GM23338 (cell line): ENCODE measurements around the gene BLZF1. TPM values are rescaled to one million over a fixed set of nuclear protein-coding genes. Genes with fewer than 3 reads are reported as not detected.
"Not testable (repeated sequence)": the region's sequence is repeated elsewhere in the genome, so short reads cannot be mapped to it uniquely, and the experiment has no call there.

Source experiments
- ATAC-seq: fragments of 200-7000 bp; cut with Tn5 transposase; 3 replicates; pipeline ENCODE4 v1.9.1; 2020
- DNase-seq: peaks from one replicate; pipeline ENCODE4 v3.0.0-alpha.2; 2015; ENCODE audit warnings: low spot score
- H2AFZ ChIP-seq: fragments of 200-600 bp; sonication (generic); 2 replicates; pipeline ENCODE4 v1.8.0; 2016; ENCODE audit warnings: antibody characterized with exemption, mild to moderate bottlenecking, moderate library complexity
- H3F3A ChIP-seq: fragments of 200-600 bp; sonication (generic); replicated peaks from 2 replicates; pipeline ENCODE4 v1.8.0; 2017; ENCODE audit warnings: antibody characterized with exemption, mixed run types, low read depth
- H3K27ac ChIP-seq: fragments of 200-600 bp; sonication (generic); 2 replicates; pipeline ENCODE4 v1.6.1; 2016; ENCODE audit warnings: low read depth
- H3K27me3 ChIP-seq: fragments of 200-600 bp; sonication (generic); 2 replicates; pipeline ENCODE4 v1.8.0; 2016; ENCODE audit warnings: mild to moderate bottlenecking, mixed run types, moderate library complexity; ENCODE audit not compliant: insufficient read depth
- H3K36me3 ChIP-seq: fragments of 200-600 bp; sonication (generic); 2 replicates; pipeline ENCODE4 v1.8.0; 2016; ENCODE audit warnings: mild to moderate bottlenecking; ENCODE audit not compliant: insufficient read depth
- H3K4me1 ChIP-seq: fragments of 200-600 bp; sonication (generic); 2 replicates; pipeline ENCODE4 v1.8.0; 2016; ENCODE audit warnings: mild to moderate bottlenecking, moderate library complexity; ENCODE audit not compliant: insufficient read depth
- H3K4me2 ChIP-seq: fragments of 200-600 bp; sonication (generic); 2 replicates; pipeline ENCODE4 v1.7.1; 2017; ENCODE audit warnings: mixed run types
- H3K4me3 ChIP-seq: fragments of 200-600 bp; sonication (generic); 2 replicates; pipeline ENCODE4 v1.6.1; 2016; ENCODE audit warnings: mixed run types
- H3K79me2 ChIP-seq: fragments of 200-600 bp; sonication (generic); replicated peaks from 2 replicates; pipeline ENCODE4 v1.8.0; 2017; ENCODE audit warnings: mild to moderate bottlenecking; ENCODE audit not compliant: insufficient read depth
- H3K9me2 ChIP-seq: fragments of 200-600 bp; sonication (generic); 2 replicates; pipeline ENCODE4 v1.8.0; 2017; ENCODE audit not compliant: insufficient read depth
- H4K20me1 ChIP-seq: fragments of 200-600 bp; sonication (generic); replicated peaks from 2 replicates; pipeline ENCODE4 v1.8.0; 2017; ENCODE audit warnings: mild to moderate bottlenecking; ENCODE audit not compliant: insufficient read depth
- H3K27ac Mint-ChIP-seq: 2 replicates; pipeline ENCODE4 v1.8.0; 2020; ENCODE audit warnings: inconsistent platforms, mild to moderate bottlenecking, moderate library complexity, mixed read lengths
- H3K27me3 Mint-ChIP-seq: 3 replicates; pipeline ENCODE4 v1.8.0; 2022; ENCODE audit warnings: low read depth, mild to moderate bottlenecking, moderate library complexity, mixed read lengths, inconsistent platforms; ENCODE audit not compliant: insufficient read depth, poor library complexity
- H3K36me3 Mint-ChIP-seq: 3 replicates; pipeline ENCODE4 v1.8.0; 2021; ENCODE audit warnings: low read depth, mild to moderate bottlenecking, inconsistent platforms, moderate library complexity, mixed read lengths
- H3K4me1 Mint-ChIP-seq: 3 replicates; pipeline ENCODE4 v1.8.0; 2020; ENCODE audit warnings: mild to moderate bottlenecking, inconsistent platforms, mixed read lengths
- H3K4me3 Mint-ChIP-seq: 3 replicates; pipeline ENCODE4 v1.8.0; 2021; ENCODE audit warnings: moderate library complexity, mild to moderate bottlenecking, inconsistent platforms, mixed read lengths
- H3K9me3 Mint-ChIP-seq: 3 replicates; pipeline ENCODE4 v1.8.0; 2020; ENCODE audit warnings: moderate library complexity, mild to moderate bottlenecking, inconsistent platforms, mixed read lengths
- CREB1 ChIP-seq: fragments of 250-450 bp; sonication (Bioruptor Pico); IDR thresholded peaks from 2 replicates; pipeline ENCODE4 v1.5.0; 2020; ENCODE audit warnings: low read depth, mild to moderate bottlenecking, moderate library complexity
- CTCF ChIP-seq, 2 experiments: fragments of 200-600 bp in 1 of 2; sonication (generic) in 1 of 2; conservative IDR thresholded peaks; 2 replicates each; pipeline versions ENCODE4 v1.5.1 to v1.6.1; 2016 to 2017; ENCODE audit warnings: antibody characterized with exemption in 2 of 2, low read depth in 2 of 2, mild to moderate bottlenecking in 2 of 2, moderate library complexity in 1 of 2
- ETS1 ChIP-seq: IDR thresholded peaks from 2 replicates; pipeline ENCODE4 v1.6.1; 2016; ENCODE audit warnings: antibody characterized with exemption
- EZH2 ChIP-seq: fragments of 200-600 bp; sonication (generic); IDR thresholded peaks from one replicate; pipeline ENCODE4 v1.8.0; 2017; ENCODE audit warnings: antibody characterized with exemption, mild to moderate bottlenecking, low read depth; ENCODE audit not compliant: unreplicated experiment
- EZH2phosphoT487 ChIP-seq: fragments of 200-600 bp; sonication (generic); IDR thresholded peaks from one replicate; pipeline ENCODE4 v1.8.1; 2018; ENCODE audit warnings: antibody characterized with exemption; ENCODE audit not compliant: unreplicated experiment
- JUNB ChIP-seq: IDR thresholded peaks from one replicate; pipeline ENCODE4 v1.6.1; 2016; ENCODE audit warnings: antibody characterized with exemption; ENCODE audit not compliant: unreplicated experiment
- NANOG ChIP-seq: IDR thresholded peaks from 2 replicates; pipeline ENCODE4 v1.6.1; 2016; ENCODE audit warnings: antibody characterized with exemption, borderline replicate concordance
- POLR2AphosphoS5 ChIP-seq: IDR thresholded peaks from 2 replicates; pipeline ENCODE4 v1.6.1; 2016; ENCODE audit warnings: antibody characterized with exemption, low read depth
- REST ChIP-seq: IDR thresholded peaks from one replicate; pipeline ENCODE4 v1.6.1; 2018; ENCODE audit warnings: antibody characterized with exemption; ENCODE audit not compliant: unreplicated experiment
- STAT1 ChIP-seq: IDR thresholded peaks from one replicate; pipeline ENCODE4 v1.6.1; 2016; ENCODE audit warnings: antibody characterized with exemption; ENCODE audit not compliant: unreplicated experiment
- ZNF114 ChIP-seq: fragments of 250-450 bp; sonication (Bioruptor Pico); IDR thresholded peaks from 2 replicates; pipeline ENCODE4 v1.5.0; 2020; ENCODE audit warnings: mild to moderate bottlenecking, moderate library complexity
- ZNF331 ChIP-seq: fragments of 250-450 bp; sonication (Bioruptor Pico); IDR thresholded peaks from 2 replicates; pipeline ENCODE4 v1.5.0; 2020; ENCODE audit warnings: low read depth, mild to moderate bottlenecking, moderate library complexity
- polyA plus RNA-seq: library from polyadenylated mRNA; unstranded; fragments of >200 nt; fragmentation: Nextera tagmentation; extraction: Ambion mirVana; gene quantifications from 2 replicates; pipeline ENCODE4 v1.2.1, GENCODE V29; 2016
- total RNA-seq: library from RNA; depleted of rRNA; stranded (reverse); fragments of >200 nt; shearing (Covaris generic); gene quantifications from 2 replicates; pipeline ENCODE4 v1.2.3, GENCODE V29; 2014

The BLZF1 gene
- total and polyA plus RNA-seq, 2 experiments from 2014 or later, result 9.5 to 14.5 TPM

- H3K4me1 ChIP-seq, H3K9me2 ChIP-seq, DNase-seq, H3F3A ChIP-seq, H3K36me3 ChIP-seq, ATAC-seq, H3K4me1 Mint-ChIP-seq, H2AFZ ChIP-seq, H3K27ac ChIP-seq, H3K4me3 Mint-ChIP-seq, H3K4me2 ChIP-seq, H3K27ac Mint-ChIP-seq, H3K79me2 ChIP-seq, H3K4me3 ChIP-seq, H3K27me3 Mint-ChIP-seq, H4K20me1 ChIP-seq, H3K27me3 ChIP-seq: not testable (repeated sequence)
- H3K9me3 Mint-ChIP-seq, result peaks cover 57% of the 10 kb centered on the region
- peaks cover 33% of the 10 kb centered on the region; the same call in 2 of the 3 replicates for H3K36me3 Mint-ChIP-seq
These were observed 34.6 kb downstream of the BLZF1 start for GRCh38 chr1:169402578-169402977.

- peaks cover 43% of the 10 kb centered on the region for H3K9me3 Mint-ChIP-seq
- H3K27ac ChIP-seq, H3K79me2 ChIP-seq, ATAC-seq, H3K27ac Mint-ChIP-seq, H3K4me2 ChIP-seq, H3K4me3 Mint-ChIP-seq, H2AFZ ChIP-seq, H3K27me3 Mint-ChIP-seq, DNase-seq, H3K4me1 ChIP-seq, H3K9me2 ChIP-seq, H3K36me3 ChIP-seq, H3F3A ChIP-seq, H3K27me3 ChIP-seq, H3K4me3 ChIP-seq, H3K4me1 Mint-ChIP-seq, H4K20me1 ChIP-seq: not testable (repeated sequence)
- peaks cover 14% of the 10 kb centered on the region; the same call in 2 of the 3 replicates for H3K36me3 Mint-ChIP-seq
These were observed 40.3 kb downstream of the BLZF1 start for GRCh38 chr1:169408340-169408739.

- H3K4me3 Mint-ChIP-seq, result no peak overlapping the region
- H3F3A ChIP-seq, result no peaks in the 10 kb centered on the region
- H3K9me2 ChIP-seq, result no peaks in the 10 kb centered on the region
- H4K20me1 ChIP-seq, result 0 out of 2 replicates have a peak, but pooled peaks cover 3% of the 10 kb centered on the region
- peaks cover 5% of the 10 kb centered on the region; the same call in 1 of the 3 replicates for H3K9me3 Mint-ChIP-seq
- H3K27me3 Mint-ChIP-seq, result peaks cover 2% of the 10 kb centered on the region
- no peak overlapping the region for H2AFZ ChIP-seq
- no peaks in the 10 kb centered on the region for H3K79me2 ChIP-seq
- H3K27me3 ChIP-seq, result no peaks in the 10 kb centered on the region
- ATAC-seq, result no peak
- 0 out of 3 replicates have a peak, but pooled peaks cover 4% of the 10 kb centered on the region for H3K36me3 Mint-ChIP-seq
- H3K4me3 ChIP-seq, result no peak overlapping the region
- H3K27ac Mint-ChIP-seq, result no peak overlapping the region
- H3K27ac ChIP-seq, result no peak overlapping the region
- H3K36me3 ChIP-seq, result no peaks in the 10 kb centered on the region
- no peaks in the 10 kb centered on the region for H3K4me1 Mint-ChIP-seq
- no peak for DNase-seq
- no peaks in the 10 kb centered on the region for H3K4me1 ChIP-seq
- no peak overlapping the region for H3K4me2 ChIP-seq
- no peak for TF ChIP-seq CREB1 (CRISPR knock-in tag)
- TF ChIP-seq JUNB, result no peak
- no peak for TF ChIP-seq ETS1
- no peak for TF ChIP-seq STAT1
- TF ChIP-seq ZNF114 (CRISPR knock-in tag), result no peak
- TF ChIP-seq EZH2, result no peak
- TF ChIP-seq NANOG, result no peak
- TF ChIP-seq ZNF331, result no peak
- TF ChIP-seq CTCF (conservative IDR thresholded peaks at IDR 0.05; ENCODE audit: low read depth in 2 of 2), result no peak
- TF ChIP-seq POLR2AphosphoS5, result no peak
- TF ChIP-seq EZH2phosphoT487, result no peak
- no peak for TF ChIP-seq REST
These were observed 47.0 kb downstream of the BLZF1 start for GRCh38 chr1:169414952-169415351.
